Sciatic nerve (tissue), 2 donors: ENCODE results near the gene FLVCR2. TPM values are rescaled to one million over a fixed set of nuclear protein-coding genes. Genes with fewer than 3 reads are reported as not detected.

ENCODE experiments used
- ATAC-seq: fragments of 200-7000 bp; cut with Tn5 transposase; one replicate; pipeline ENCODE4 v1.9.1; 2020; ENCODE audit warnings: mild to moderate bottlenecking, moderate library complexity
- DNase-seq: peaks from one replicate; pipeline ENCODE4 v3.0.0-alpha.2; 2020; ENCODE audit warnings: low spot score
- intact Hi-C: fragments of 100-400 bp; cut with DNase I; formaldehyde crosslinking; loops from one replicate; pipeline ENCODE4 v1.14.2; 2022
- total RNA-seq: library from RNA; stranded (reverse); fragmentation: NEBNext Ultra II Directional; extraction: Animal tissue kit (Norgen Biotek cat#: 25700); gene quantifications from one replicate; pipeline ENCODE4 v1.2.1, GENCODE V29; 2021
- donor health status: DM: no; HTN: no; CAD: no.
- donor health status: DM: no; HTN: no; CAD: no.

The FLVCR2 gene
- total RNA-seq, 1 donor from 2014 or later, result 56.4 TPM

GRCh38 chr14:75612157-75612556 is 33.7 kb downstream of the FLVCR2 start:
- ATAC-seq, result no peak
- DNase-seq, result no peak
- intact Hi-C loops, result no loop called here

GRCh38 chr14:75614179-75614578 is 35.8 kb downstream of the FLVCR2 start:
- DNase-seq (no peak), ATAC-seq (no peak)
- intact Hi-C loops, result no loop called here

DNA sequence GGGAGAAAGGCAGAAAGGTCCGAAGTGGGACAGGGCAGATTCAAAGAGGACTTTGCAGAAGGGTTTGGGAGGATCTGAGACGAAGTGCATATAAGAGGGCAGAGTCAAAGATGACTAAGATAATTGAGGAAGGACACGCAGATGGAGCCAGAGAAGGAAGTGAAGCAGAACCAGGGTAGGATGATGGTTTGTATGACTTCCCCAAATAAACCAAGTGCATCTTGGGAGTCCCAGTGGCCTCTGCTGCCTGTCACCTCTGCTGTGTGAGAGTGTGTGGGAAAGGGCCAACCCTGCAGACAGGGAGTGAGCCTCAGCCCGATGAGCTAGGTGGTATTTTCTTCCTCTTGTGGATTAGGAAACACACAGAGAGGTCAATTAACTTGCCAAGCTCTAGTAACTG is 36.8 kb downstream of the FLVCR2 start:
- intact Hi-C loops, result no loop called here
- ATAC-seq, result peak; percentile 48
- no peak for DNase-seq

- ATAC-seq (peak; percentile 40), DNase-seq (no peak)
- intact Hi-C loops, result no loop called here
Measured at GRCh38 chr14:75619548-75619947, 41.1 kb downstream of the FLVCR2 start.

- intact Hi-C loops, result no loop called here
- ATAC-seq (no peak), DNase-seq (no peak)
Measured at GRCh38 chr14:75625034-75625433, 46.6 kb downstream of the FLVCR2 start.

DNA sequence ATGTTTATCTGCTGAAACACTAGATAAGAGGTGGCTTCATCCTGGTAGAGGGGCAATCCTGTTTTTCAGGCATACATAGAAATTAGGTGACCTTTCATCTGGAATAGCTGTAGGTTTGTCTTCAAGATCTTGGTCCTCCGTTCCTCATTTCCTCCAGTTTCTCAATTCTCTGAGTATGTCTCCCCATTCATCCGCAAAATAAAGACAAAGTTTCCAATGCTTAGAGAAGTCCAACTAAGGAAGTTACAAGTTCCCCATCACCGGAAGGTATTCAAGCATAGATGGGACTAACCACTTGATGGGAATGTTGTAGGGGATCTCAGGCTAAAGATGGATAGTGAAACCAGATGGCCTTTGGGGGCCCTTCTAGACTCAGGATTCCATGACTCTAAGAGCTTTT is 48.0 kb downstream of the FLVCR2 start:
- no peak for ATAC-seq
- intact Hi-C loops, result no loop called here

GRCh38 chr14:75626863-75627262 is 48.4 kb downstream of the FLVCR2 start:
- intact Hi-C loops, result no loop called here
- ATAC-seq (peak; percentile 62), DNase-seq (no peak)

More for the DNA sequence above, 48.0 kb downstream of the FLVCR2 start:
- no peak for DNase-seq

GRCh38 chr14:75627406-75627805 is 49.0 kb downstream of the FLVCR2 start:
- no peak for DNase-seq
- intact Hi-C loops, result no loop called here
- no peak for ATAC-seq

GRCh38 chr14:75628816-75629215 is 50.4 kb downstream of the FLVCR2 start:
- DNase-seq, result no peak
- intact Hi-C loops, result no loop called here
- ATAC-seq, result no peak

- intact Hi-C loops, result no loop called here
- no peak for ATAC-seq
Measured at GRCh38 chr14:75630695-75631452, 52.5 kb downstream of the FLVCR2 start.

GRCh38 chr14:75631453-75631831 is 53.0 kb downstream of the FLVCR2 start:
- intact Hi-C loops, result no loop called here
- DNase-seq (no peak), ATAC-seq (peak; percentile 44)

More at GRCh38 chr14:75630695-75631452, 52.5 kb downstream of the FLVCR2 start:
- DNase-seq, result no peak

- no peak for ATAC-seq
- DNase-seq, result no peak
- intact Hi-C loops, result no loop called here
Measured at GRCh38 chr14:75634848-75635247, 56.4 kb downstream of the FLVCR2 start.

- peak; percentile 28 for ATAC-seq
- no peak for DNase-seq
- intact Hi-C loops, result no loop called here
Measured at GRCh38 chr14:75636100-75636692, 57.8 kb downstream of the FLVCR2 start.

DNA sequence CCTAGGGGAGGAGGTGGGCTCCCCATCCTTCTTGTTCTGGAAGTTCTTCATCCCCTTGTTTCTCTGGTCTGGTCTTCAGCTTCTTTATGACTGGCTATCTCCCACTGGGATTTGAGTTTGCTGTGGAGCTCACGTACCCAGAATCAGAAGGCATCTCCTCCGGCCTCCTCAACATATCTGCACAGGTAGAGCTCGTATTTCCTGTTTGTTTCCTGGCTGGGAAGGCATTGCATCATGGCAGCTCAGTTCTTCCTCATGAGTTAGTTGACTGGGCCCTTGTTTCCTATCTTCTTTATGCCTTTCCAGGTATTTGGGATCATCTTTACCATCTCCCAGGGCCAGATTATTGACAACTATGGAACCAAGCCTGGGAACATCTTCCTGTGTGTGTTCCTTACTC is 62.5 kb downstream of the FLVCR2 start:
- ATAC-seq (no peak), DNase-seq (no peak)
- intact Hi-C loops, result no loop called here

- intact Hi-C loops, result no loop called here
Measured at GRCh38 chr14:75643985-75644384, 65.6 kb downstream of the FLVCR2 start.

GRCh38 chr14:75645056-75645455 is 66.6 kb downstream of the FLVCR2 start:
- intact Hi-C loops, result no loop called here
- DNase-seq, result no peak
- ATAC-seq, result no peak

More at GRCh38 chr14:75643985-75644384, 65.6 kb downstream of the FLVCR2 start:
- no peak for ATAC-seq
- DNase-seq, result no peak

- intact Hi-C loops, result no loop called here
- ATAC-seq (peak; percentile 92), DNase-seq (peak; percentile 74)
Measured at GRCh38 chr14:75646762-75647161, 68.3 kb downstream of the FLVCR2 start.

- ATAC-seq (peak; percentile 70), DNase-seq (no peak)
- intact Hi-C loops, result no loop called here
Measured at GRCh38 chr14:75647640-75648039, 69.2 kb downstream of the FLVCR2 start.

- DNase-seq (no peak), ATAC-seq (peak; percentile 79)
- intact Hi-C loops, result no loop called here
Measured at GRCh38 chr14:75648066-75648838, 69.8 kb downstream of the FLVCR2 start.

DNA sequence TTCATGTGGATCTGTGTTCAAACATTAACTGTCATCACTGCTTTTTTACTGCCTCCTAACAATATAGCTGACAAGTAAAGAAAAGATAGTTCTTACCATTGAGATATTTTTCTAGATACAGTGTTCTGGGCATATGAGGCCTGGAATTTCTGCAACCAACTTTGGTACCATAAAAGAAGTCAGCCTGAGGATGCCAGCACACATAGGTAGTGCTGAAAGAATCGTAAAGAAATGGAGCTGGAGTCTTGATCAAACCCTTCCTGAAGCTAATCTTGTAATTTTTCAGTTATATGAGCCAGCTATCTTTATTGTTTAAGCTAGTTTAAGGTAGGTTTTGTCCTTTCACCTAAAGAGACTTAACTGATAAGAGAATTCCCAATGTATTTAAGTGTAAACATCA is 70.9 kb downstream of the FLVCR2 start:
- DNase-seq (no peak), ATAC-seq (no peak)
- intact Hi-C loops, result no loop called here
